Tibial nerve (tissue), 3 donors: ENCODE data around the gene LIPG.

ENCODE experiments used
- POLR2A ChIP-seq, 2 donors: fragments of 450-650 bp; IDR thresholded peaks; one replicate each; pipeline ENCODE4 v1.6.1; 2017; ENCODE audit warnings: antibody characterized with exemption in 2 of 2, mild to moderate bottlenecking in 2 of 2, moderate library complexity in 2 of 2
- TF ChIP-seq, protein P1 (sequence below), 5 experiments: fragments of 200-600 bp in 3 of 5; fragments of 450-650 bp in 2 of 5; sonication (generic) in 3 of 5; IDR thresholded peaks; one replicate each; pipeline ENCODE4 v1.5.1; 2016 to 2019; ENCODE audit warnings: antibody characterized with exemption in 5 of 5, mild to moderate bottlenecking in 3 of 5, moderate library complexity in 2 of 5

DNA sequence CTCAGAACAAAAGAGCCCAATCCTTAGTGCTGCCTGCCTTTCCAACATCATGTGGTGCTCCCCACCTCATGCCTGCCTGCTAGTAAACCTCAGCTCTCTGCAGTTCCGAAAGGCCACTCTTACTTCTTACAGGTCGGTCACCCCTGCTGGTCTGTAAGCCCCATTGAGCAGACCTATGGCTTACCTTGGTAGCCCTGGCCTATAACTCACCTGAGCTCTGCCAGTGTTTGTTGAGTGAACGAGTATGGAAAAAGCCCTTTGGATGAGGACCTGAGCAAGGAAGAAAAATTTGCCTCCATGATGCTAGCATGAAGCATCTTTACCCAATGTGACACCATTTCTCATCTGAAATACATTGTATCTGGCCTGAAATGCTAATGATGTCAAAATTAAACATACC, 83.3 kb downstream of the LIPG start:
- TF ChIP-seq POLR2A (IDR thresholded peaks at IDR 0.05), result no peak
- TF ChIP-seq, protein P1, sequence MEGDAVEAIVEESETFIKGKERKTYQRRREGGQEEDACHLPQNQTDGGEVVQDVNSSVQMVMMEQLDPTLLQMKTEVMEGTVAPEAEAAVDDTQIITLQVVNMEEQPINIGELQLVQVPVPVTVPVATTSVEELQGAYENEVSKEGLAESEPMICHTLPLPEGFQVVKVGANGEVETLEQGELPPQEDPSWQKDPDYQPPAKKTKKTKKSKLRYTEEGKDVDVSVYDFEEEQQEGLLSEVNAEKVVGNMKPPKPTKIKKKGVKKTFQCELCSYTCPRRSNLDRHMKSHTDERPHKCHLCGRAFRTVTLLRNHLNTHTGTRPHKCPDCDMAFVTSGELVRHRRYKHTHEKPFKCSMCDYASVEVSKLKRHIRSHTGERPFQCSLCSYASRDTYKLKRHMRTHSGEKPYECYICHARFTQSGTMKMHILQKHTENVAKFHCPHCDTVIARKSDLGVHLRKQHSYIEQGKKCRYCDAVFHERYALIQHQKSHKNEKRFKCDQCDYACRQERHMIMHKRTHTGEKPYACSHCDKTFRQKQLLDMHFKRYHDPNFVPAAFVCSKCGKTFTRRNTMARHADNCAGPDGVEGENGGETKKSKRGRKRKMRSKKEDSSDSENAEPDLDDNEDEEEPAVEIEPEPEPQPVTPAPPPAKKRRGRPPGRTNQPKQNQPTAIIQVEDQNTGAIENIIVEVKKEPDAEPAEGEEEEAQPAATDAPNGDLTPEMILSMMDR (IDR thresholded peaks at IDR 0.05), result no peak
